Calu3 (cell line): ENCODE results near the gene MINK1. TPM values are rescaled to one million over a fixed set of nuclear protein-coding genes. Genes with fewer than 3 reads are reported as not detected.

Source experiments
- BruUV-seq: library from RNA; stranded (reverse); fragments of 400-500 nt; replicated peaks from 2 replicates; lab custom pipeline; 2021; lab: Mats Ljungman, UMichigan
- CTCF ChIA-PET: fragments of 300-600 bp; sonication (Branson Sonifier 250); formaldehyde crosslinking; loops from one replicate; lab custom pipeline; 2022; ENCODE audit warnings: antibody characterized with exemption; lab: Charles Lee
- DNase-seq: peaks from one replicate; pipeline ENCODE4 v3.0.0; 2022
- H3K27ac Mint-ChIP-seq: one replicate; pipeline ENCODE4 v1.8.0; 2022; ENCODE audit warnings: mixed read lengths; ENCODE audit not compliant: unreplicated experiment
- H3K27me3 Mint-ChIP-seq: one replicate; pipeline ENCODE4 v1.8.0; 2022; ENCODE audit warnings: mixed read lengths; ENCODE audit not compliant: unreplicated experiment
- H3K36me3 Mint-ChIP-seq: one replicate; pipeline ENCODE4 v1.8.0; 2022; ENCODE audit warnings: mild to moderate bottlenecking, moderate library complexity, mixed read lengths; ENCODE audit not compliant: insufficient read depth, unreplicated experiment
- H3K4me1 Mint-ChIP-seq: one replicate; pipeline ENCODE4 v1.8.0; 2022; ENCODE audit warnings: mild to moderate bottlenecking, low read depth, mixed read lengths; ENCODE audit not compliant: unreplicated experiment
- H3K4me3 Mint-ChIP-seq: one replicate; pipeline ENCODE4 v1.8.0; 2022; ENCODE audit warnings: mild to moderate bottlenecking, low read depth, moderate library complexity, mixed read lengths; ENCODE audit not compliant: unreplicated experiment
- H3K9me3 Mint-ChIP-seq: one replicate; pipeline ENCODE4 v1.8.0; 2022; ENCODE audit warnings: low read depth, mixed read lengths; ENCODE audit not compliant: unreplicated experiment
- CTCF ChIP-seq: fragments of 200-600 bp; IDR thresholded peaks from one replicate; pipeline ENCODE4 v1.8.0; 2022; ENCODE audit warnings: antibody characterized with exemption; ENCODE audit not compliant: unreplicated experiment
- intact Hi-C: fragments of 100-400 bp; cut with micrococcal nuclease; formaldehyde crosslinking; loops from one replicate; pipeline ENCODE4 v1.10.0; 2022; ENCODE audit not compliant: unreplicated experiment
- total RNA-seq: library from RNA; stranded (reverse); gene quantifications from 2 replicates; pipeline ENCODE4 v1.2.3, GENCODE V29; 2022

MINK1 gene
- total RNA-seq, 1 experiment from 2014 or later: 86.8 TPM

GRCh38 chr17:4900231-4901107 is 67.3 kb downstream of the MINK1 start:
- TF ChIP-seq CTCF: no peak
- CTCF ChIA-PET: no interaction called here
- intact Hi-C loops: loop anchor here (5.0 kb wide), 1 partner anchor 113 kb away; the partner anchor contains the start of genes GLTPD2 and VMO1
- Mint-ChIP-seq H3K4me3 (no peak overlapping the region), H3K9me3 (no peaks in the 10 kb centered on the region), H3K4me1 (peaks cover 14% of the 10 kb centered on the region), H3K27me3 (no peaks in the 10 kb centered on the region), H3K36me3 (peaks cover 25% of the 10 kb centered on the region), H3K27ac (no peak overlapping the region)
- DNase-seq: no peak
- BruUV-seq: no TSS peak

GRCh38 chr17:4901108-4901647 is 68.0 kb downstream of the MINK1 start:
- CTCF ChIA-PET: no interaction called here
- H3K4me1 Mint-ChIP-seq: peaks cover 14% of the 10 kb centered on the region
- intact Hi-C loops: loop anchor here (5.0 kb wide), 1 partner anchor 114 kb away; the partner anchor contains the start of genes GLTPD2 and VMO1
- H3K9me3 Mint-ChIP-seq: no peaks in the 10 kb centered on the region
- no peak overlapping the region for H3K4me3 Mint-ChIP-seq
- no peak for TF ChIP-seq CTCF
- no peak overlapping the region for H3K27ac Mint-ChIP-seq
- H3K36me3 Mint-ChIP-seq: peaks cover 18% of the 10 kb centered on the region
- DNase-seq: no peak
- H3K27me3 Mint-ChIP-seq: no peaks in the 10 kb centered on the region
- BruUV-seq: no TSS peak

GRCh38 chr17:4901648-4902344 is 68.7 kb downstream of the MINK1 start:
- TF ChIP-seq CTCF: no peak
- peaks cover 14% of the 10 kb centered on the region for H3K4me1 Mint-ChIP-seq
- H3K9me3 Mint-ChIP-seq: no peaks in the 10 kb centered on the region
- BruUV-seq: no TSS peak
- no peak overlapping the region for H3K4me3 Mint-ChIP-seq
- CTCF ChIA-PET: no interaction called here
- peaks cover 14% of the 10 kb centered on the region for H3K36me3 Mint-ChIP-seq
- DNase-seq: no peak
- intact Hi-C loops: loop anchor here (5.0 kb wide), 1 partner anchor 114 kb away; the partner anchor contains the start of genes GLTPD2 and VMO1
- H3K27me3 Mint-ChIP-seq: no peaks in the 10 kb centered on the region
- no peak overlapping the region for H3K27ac Mint-ChIP-seq

- H3K4me1 Mint-ChIP-seq: peaks cover 14% of the 10 kb centered on the region
- no peak overlapping the region for H3K27ac Mint-ChIP-seq
- intact Hi-C loops: loop anchor here (5.0 kb wide), 1 partner anchor 115 kb away; the partner anchor contains the start of genes GLTPD2 and VMO1
- H3K9me3 Mint-ChIP-seq: no peaks in the 10 kb centered on the region
- no peak overlapping the region for H3K4me3 Mint-ChIP-seq
- no peak for TF ChIP-seq CTCF
- no TSS peak for BruUV-seq
- no peak for DNase-seq
- H3K27me3 Mint-ChIP-seq: no peaks in the 10 kb centered on the region
- H3K36me3 Mint-ChIP-seq: peaks cover 14% of the 10 kb centered on the region
- CTCF ChIA-PET: interaction anchor here (0.7 to 1.0 kb wide), 2 partner anchors 171 to 188 kb away, joined by 3 read pairs; partner anchors contain the start of gene MED11
These were observed 69.4 kb downstream of the MINK1 start for GRCh38 chr17:4902540-4902939.
